ENCODE data around the gene SSB. TPM values are rescaled to one million over a fixed set of nuclear protein-coding genes. Genes with fewer than 3 reads are reported as not detected.

SSB gene
- total and polyA plus RNA-seq, 2 donors from 2014 or later: 82.0 to 86.6 TPM

DNA sequence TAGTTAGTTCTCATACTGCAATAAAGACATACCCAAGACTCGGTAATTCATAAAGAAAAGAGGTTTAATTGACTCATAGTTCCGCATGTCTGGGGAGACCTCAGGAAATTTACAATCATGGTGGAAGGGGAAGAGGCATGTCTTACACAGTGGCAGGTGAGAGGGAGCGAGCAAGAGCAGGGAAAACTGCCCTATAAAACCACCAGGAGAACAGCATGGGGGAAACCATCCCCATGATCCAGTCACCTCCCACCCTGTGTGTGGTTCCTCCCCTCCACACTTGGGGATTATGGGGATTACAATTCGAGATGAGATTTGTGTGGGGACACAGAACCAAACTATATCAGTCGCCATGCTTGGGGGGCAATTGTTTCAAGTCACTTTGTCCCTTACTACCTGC, 1.1 kb upstream of the SSB start:
- Histone ChIP-seq H3K9me3 (ENCODE audit: control insufficient read depth in 2 of 3, insufficient read depth in 1 of 3, low read length in 3 of 3) (no peaks in the 10 kb centered on the region), H3K4me1 (ENCODE audit: control insufficient read depth in 2 of 3, insufficient read depth in 2 of 3, low read depth in 1 of 3, low read length in 3 of 3) (no peaks in the 10 kb centered on the region), H3K4me3 (ENCODE audit: low read length in 3 of 3) (no peak overlapping the region), H3K27ac (ENCODE audit: low read depth in 2 of 2, low read length in 2 of 2) (no peak overlapping the region), H3K9ac (ENCODE audit: low read length in 3 of 3) (no peak overlapping the region), H3K27me3 (ENCODE audit: control insufficient read depth, insufficient read depth, low read length) (no peaks in the 10 kb centered on the region), H3K36me3 (ENCODE audit: control insufficient read depth in 2 of 3, insufficient read depth in 3 of 3, low read length in 3 of 3) (no peaks in the 10 kb centered on the region)
- intact Hi-C loops (cut with DNase I): no loop called here
- DNase-seq (no peak), FAIRE-seq (no peak)
- TF ChIP-seq, protein P1, sequence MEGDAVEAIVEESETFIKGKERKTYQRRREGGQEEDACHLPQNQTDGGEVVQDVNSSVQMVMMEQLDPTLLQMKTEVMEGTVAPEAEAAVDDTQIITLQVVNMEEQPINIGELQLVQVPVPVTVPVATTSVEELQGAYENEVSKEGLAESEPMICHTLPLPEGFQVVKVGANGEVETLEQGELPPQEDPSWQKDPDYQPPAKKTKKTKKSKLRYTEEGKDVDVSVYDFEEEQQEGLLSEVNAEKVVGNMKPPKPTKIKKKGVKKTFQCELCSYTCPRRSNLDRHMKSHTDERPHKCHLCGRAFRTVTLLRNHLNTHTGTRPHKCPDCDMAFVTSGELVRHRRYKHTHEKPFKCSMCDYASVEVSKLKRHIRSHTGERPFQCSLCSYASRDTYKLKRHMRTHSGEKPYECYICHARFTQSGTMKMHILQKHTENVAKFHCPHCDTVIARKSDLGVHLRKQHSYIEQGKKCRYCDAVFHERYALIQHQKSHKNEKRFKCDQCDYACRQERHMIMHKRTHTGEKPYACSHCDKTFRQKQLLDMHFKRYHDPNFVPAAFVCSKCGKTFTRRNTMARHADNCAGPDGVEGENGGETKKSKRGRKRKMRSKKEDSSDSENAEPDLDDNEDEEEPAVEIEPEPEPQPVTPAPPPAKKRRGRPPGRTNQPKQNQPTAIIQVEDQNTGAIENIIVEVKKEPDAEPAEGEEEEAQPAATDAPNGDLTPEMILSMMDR (IDR thresholded peaks at IDR 0.05; ENCODE audit: borderline replicate concordance, extremely low read depth, insufficient read depth): no peak

DNA sequence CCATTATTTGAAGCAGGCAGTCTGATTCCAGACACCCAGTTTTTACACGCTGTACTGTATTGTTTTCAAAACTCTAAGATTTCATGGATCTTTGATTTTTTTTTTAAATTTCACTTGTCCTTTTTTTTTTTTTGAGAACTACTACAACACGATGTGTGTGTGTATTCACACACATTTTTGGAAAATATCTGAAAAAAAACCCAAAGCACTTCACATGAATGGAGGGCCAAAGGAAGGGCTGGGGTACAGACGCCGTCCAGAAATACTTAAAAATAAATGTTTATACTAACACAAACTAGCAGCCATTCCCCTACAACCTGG, 314 bp upstream of the SSB start:
- TF ChIP-seq, protein P1 (IDR thresholded peaks at IDR 0.05; ENCODE audit: borderline replicate concordance, extremely low read depth, insufficient read depth): no peak
- H3K36me3 ChIP-seq (ENCODE audit: control insufficient read depth in 2 of 3, insufficient read depth in 3 of 3, low read length in 3 of 3): no peaks in the 10 kb centered on the region
- no peak for DNase-seq
- H3K4me1 ChIP-seq (ENCODE audit: control insufficient read depth in 2 of 3, insufficient read depth in 2 of 3, low read depth in 1 of 3, low read length in 3 of 3): no peaks in the 10 kb centered on the region
- no peaks in the 10 kb centered on the region for H3K27me3 ChIP-seq (ENCODE audit: control insufficient read depth, insufficient read depth, low read length)
- no peaks in the 10 kb centered on the region for H3K9me3 ChIP-seq (ENCODE audit: control insufficient read depth in 2 of 3, insufficient read depth in 1 of 3, low read length in 3 of 3)
- H3K27ac ChIP-seq (ENCODE audit: low read depth in 2 of 2, low read length in 2 of 2): peak overlapping the region in 1 of 2 donors; percentile 51
- FAIRE-seq: no peak
- intact Hi-C loops (cut with DNase I): no loop called here
- peak overlapping the region; percentile 65 to 93 (median 91) for H3K4me3 ChIP-seq (ENCODE audit: low read length in 3 of 3)
- peak overlapping the region in 2 of 3 donors; percentile 56 to 85 for H3K9ac ChIP-seq (ENCODE audit: low read length in 3 of 3)

DNA sequence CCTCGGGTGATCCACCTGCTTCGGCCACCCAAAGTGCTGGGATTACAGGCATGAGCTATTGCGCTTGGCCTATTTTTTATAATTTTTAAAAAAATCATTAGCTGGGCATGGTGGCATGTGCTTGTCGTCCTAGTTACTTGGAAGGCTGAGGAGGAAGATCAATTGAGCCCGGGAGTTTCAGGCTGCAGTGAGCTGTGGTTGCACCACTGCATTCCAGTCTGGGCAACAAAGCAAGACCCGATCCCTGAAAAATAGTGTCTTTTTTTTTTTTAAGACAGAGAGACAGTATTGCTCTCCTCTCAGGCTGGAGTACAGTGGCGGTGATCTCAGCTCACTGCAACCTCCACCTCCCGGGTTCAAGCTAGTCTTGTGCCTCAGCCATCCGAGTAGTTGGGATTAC, 4.8 kb downstream of the SSB start:
- Histone ChIP-seq H3K9ac (ENCODE audit: low read length in 3 of 3) (no peak overlapping the region), H3K36me3 (ENCODE audit: control insufficient read depth in 2 of 3, insufficient read depth in 3 of 3, low read length in 3 of 3) (peaks cover 0 to 30% (median 5%) of the 10 kb centered on the region in 3 donors), H3K4me1 (ENCODE audit: control insufficient read depth in 2 of 3, insufficient read depth in 2 of 3, low read depth in 1 of 3, low read length in 3 of 3) (no peaks in the 10 kb centered on the region), H3K4me3 (ENCODE audit: low read length in 3 of 3) (no peak overlapping the region), H3K27ac (ENCODE audit: low read depth in 2 of 2, low read length in 2 of 2) (no peak overlapping the region), H3K9me3 (ENCODE audit: control insufficient read depth in 2 of 3, insufficient read depth in 1 of 3, low read length in 3 of 3) (no peaks in the 10 kb centered on the region), H3K27me3 (ENCODE audit: control insufficient read depth, insufficient read depth, low read length) (no peaks in the 10 kb centered on the region)
- no peak for FAIRE-seq
- intact Hi-C loops (cut with DNase I): no loop called here
- no peak for DNase-seq
- TF ChIP-seq, protein P1 (IDR thresholded peaks at IDR 0.05; ENCODE audit: borderline replicate concordance, extremely low read depth, insufficient read depth): no peak

DNA sequence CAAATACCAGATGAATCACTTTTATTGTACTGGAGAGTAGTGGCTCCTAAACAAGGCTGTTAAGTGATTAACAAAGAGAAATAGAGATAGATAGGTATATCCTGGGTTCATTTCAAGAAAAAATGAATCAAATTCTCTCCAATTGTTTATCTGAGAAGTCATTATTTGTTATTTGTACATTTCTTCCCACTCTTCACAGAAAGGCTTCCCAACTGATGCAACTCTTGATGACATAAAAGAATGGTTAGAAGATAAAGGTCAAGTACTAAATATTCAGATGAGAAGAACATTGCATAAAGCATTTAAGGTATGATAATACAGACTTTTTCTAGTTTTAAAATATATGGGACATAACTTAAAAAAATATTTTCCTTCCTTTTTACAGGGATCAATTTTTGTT, 7.9 kb downstream of the SSB start:
- Histone ChIP-seq H3K4me3 (ENCODE audit: low read length in 3 of 3) (no peak overlapping the region), H3K36me3 (ENCODE audit: control insufficient read depth in 2 of 3, insufficient read depth in 3 of 3, low read length in 3 of 3) (peaks cover 0 to 38% (median 13%) of the 10 kb centered on the region in 3 donors), H3K9ac (ENCODE audit: low read length in 3 of 3) (no peak overlapping the region), H3K27ac (ENCODE audit: low read depth in 2 of 2, low read length in 2 of 2) (no peak overlapping the region), H3K27me3 (ENCODE audit: control insufficient read depth, insufficient read depth, low read length) (no peaks in the 10 kb centered on the region), H3K9me3 (ENCODE audit: control insufficient read depth in 2 of 3, insufficient read depth in 1 of 3, low read length in 3 of 3) (no peaks in the 10 kb centered on the region), H3K4me1 (ENCODE audit: control insufficient read depth in 2 of 3, insufficient read depth in 2 of 3, low read depth in 1 of 3, low read length in 3 of 3) (no peaks in the 10 kb centered on the region)
- no peak for DNase-seq
- no peak for FAIRE-seq
- TF ChIP-seq, protein P1 (IDR thresholded peaks at IDR 0.05; ENCODE audit: borderline replicate concordance, extremely low read depth, insufficient read depth): no peak
- intact Hi-C loops (cut with DNase I): no loop called here
